ENCODE data around the gene RUBCN. TPM values are rescaled to one million over a fixed set of nuclear protein-coding genes. Genes with fewer than 3 reads are reported as not detected.

The RUBCN gene
- total and polyA plus RNA-seq, 2 of the 13 experiments (the other 11 are each of a cell fraction or from before 2014, with no cell fraction given): 5.2 to 8.1 TPM

DNA sequence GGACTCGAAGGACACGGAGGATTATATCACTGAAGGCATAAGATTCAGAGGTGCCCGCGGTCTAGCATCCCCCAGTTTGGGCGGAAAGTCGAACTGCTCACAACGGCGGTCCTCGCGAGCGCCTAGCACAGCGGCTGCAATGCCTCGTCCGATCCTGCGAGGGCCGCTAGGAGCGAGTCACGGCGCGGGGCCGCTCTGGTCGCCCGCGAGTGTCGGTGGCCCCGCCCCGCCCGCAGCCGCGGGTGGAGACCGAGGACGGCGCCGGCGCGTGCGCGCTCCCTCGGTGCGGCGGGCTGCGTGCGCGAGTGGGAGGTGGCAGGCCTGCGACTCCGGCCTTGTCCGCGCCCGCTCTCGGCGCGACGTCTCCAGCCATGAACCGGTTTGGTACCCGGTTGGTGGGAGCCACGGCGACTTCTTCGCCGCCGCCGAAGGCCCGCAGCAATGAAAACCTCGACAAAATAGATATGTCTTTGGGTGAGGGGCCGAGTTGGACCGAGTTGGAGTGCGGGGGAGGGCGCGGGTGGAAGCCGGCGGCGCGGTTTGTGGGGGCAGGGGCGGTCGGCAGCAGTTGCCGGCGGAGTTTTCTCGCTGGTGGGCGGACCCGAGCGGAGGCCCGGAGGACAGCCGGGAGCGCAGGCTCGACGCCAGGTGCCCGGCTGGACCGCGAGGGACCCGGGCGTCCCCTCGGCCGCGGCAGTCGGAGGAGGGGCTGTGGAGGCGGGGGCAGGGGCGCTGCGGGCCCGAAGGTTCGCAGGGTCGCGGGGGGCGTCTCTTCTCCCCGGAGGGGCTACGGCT lies 13.1 kb upstream of the RUBCN start, which contains the start of gene FYTTD1 (continued):
- peak; percentile 96 for TF ChIP-seq ZNF687 (CRISPR knock-in tag; IDR thresholded peaks at IDR 0.05)
- TF ChIP-seq KMT2B (CRISPR knock-in tag; IDR thresholded peaks at IDR 0.05): 0 out of 2 replicates have a peak, but pooled peaks have one; percentile 1
- TF ChIP-seq ZNF296 (CRISPR knock-in tag; conservative IDR thresholded peaks at IDR 0.05): no peak
- no peak for TF ChIP-seq SCMH1 (CRISPR knock-in tag; IDR thresholded peaks at IDR 0.05; ENCODE audit: borderline replicate concordance)
- TF ChIP-seq HNF1A (IDR thresholded peaks at IDR 0.05; ENCODE audit: low read depth): no peak
- no peak for TF ChIP-seq HNF1A (CRISPR knock-in tag; IDR thresholded peaks at IDR 0.05; ENCODE audit: borderline replicate concordance)
- TF ChIP-seq, protein P1, sequence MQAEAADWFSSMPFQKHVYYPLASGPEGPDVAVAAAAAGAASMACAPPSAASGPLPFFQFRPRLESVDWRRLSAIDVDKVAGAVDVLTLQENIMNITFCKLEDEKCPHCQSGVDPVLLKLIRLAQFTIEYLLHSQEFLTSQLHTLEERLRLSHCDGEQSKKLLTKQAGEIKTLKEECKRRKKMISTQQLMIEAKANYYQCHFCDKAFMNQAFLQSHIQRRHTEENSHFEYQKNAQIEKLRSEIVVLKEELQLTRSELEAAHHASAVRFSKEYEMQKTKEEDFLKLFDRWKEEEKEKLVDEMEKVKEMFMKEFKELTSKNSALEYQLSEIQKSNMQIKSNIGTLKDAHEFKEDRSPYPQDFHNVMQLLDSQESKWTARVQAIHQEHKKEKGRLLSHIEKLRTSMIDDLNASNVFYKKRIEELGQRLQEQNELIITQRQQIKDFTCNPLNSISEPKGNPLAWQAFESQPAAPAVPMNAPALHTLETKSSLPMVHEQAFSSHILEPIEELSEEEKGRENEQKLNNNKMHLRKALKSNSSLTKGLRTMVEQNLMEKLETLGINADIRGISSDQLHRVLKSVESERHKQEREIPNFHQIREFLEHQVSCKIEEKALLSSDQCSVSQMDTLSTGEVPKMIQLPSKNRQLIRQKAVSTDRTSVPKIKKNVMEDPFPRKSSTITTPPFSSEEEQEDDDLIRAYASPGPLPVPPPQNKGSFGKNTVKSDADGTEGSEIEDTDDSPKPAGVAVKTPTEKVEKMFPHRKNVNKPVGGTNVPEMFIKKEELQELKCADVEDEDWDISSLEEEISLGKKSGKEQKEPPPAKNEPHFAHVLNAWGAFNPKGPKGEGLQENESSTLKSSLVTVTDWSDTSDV (CRISPR knock-in tag; IDR thresholded peaks at IDR 0.05): peak; percentile 68; the same call in 1 of the 2 replicates
- peak; percentile 81 for TF ChIP-seq ZNF709 (CRISPR knock-in tag; IDR thresholded peaks at IDR 0.05)
- no peak for TF ChIP-seq SMC3 (IDR thresholded peaks at IDR 0.05; ENCODE audit: low read length)
- TF ChIP-seq MED13 (CRISPR knock-in tag; IDR thresholded peaks at IDR 0.05): no peak
- TF ChIP-seq NAIF1 (CRISPR knock-in tag; IDR thresholded peaks at IDR 0.05; ENCODE audit: borderline replicate concordance): 0 out of 2 replicates have a peak, but pooled peaks have one; percentile 17
- TF ChIP-seq REPIN1 (CRISPR knock-in tag; IDR thresholded peaks at IDR 0.05; ENCODE audit: borderline replicate concordance, low read depth): peak; percentile 44; the same call in 1 of the 2 replicates
- peak; percentile 71 for TF ChIP-seq IKZF4 (CRISPR knock-in tag; IDR thresholded peaks at IDR 0.05; ENCODE audit: borderline replicate concordance, low read depth, not compliant biosample characterization)
- peak; percentile 84; the same call in 1 of the 2 replicates for TF ChIP-seq ZFP36L1 (CRISPR knock-in tag; IDR thresholded peaks at IDR 0.05)
- peak; percentile 47; the same call in 1 of the 2 replicates for TF ChIP-seq MXD4 (CRISPR knock-in tag; IDR thresholded peaks at IDR 0.05)
